HCT116 (cell line): Measurements from ENCODE around the gene FYCO1. TPM values are rescaled to one million over a fixed set of nuclear protein-coding genes. Genes with fewer than 3 reads are reported as not detected.

Experiments
- ATAC-seq: fragments of 200-7000 bp; cut with Tn5 transposase; 2 replicates; pipeline ENCODE4 v1.9.1; 2020; ENCODE audit warnings: mild to moderate bottlenecking, moderate library complexity
- BruUV-seq: library from RNA; stranded (reverse); fragments of 400-500 nt; replicated peaks from 2 replicates; lab custom pipeline; 2021; lab: Mats Ljungman, UMichigan
- CTCF ChIA-PET: fragments of 300-600 bp; sonication (Branson Sonifier 250); formaldehyde crosslinking; loops from one replicate; lab custom pipeline; 2021; ENCODE audit warnings: antibody characterized with exemption; lab: Charles Lee
- POLR2A ChIA-PET: fragments of 300-600, 350-600 bp; sonication (Branson Sonifier 250); formaldehyde crosslinking; loops from one replicate; lab custom pipeline; 2021; ENCODE audit warnings: antibody characterized with exemption; lab: Charles Lee
- RAD21 ChIA-PET, 2 experiments: fragments of 300-600 bp; sonication (Branson Sonifier 250); formaldehyde crosslinking; loops; one replicate each; lab custom pipeline; 2023; ENCODE audit warnings: low total read pairs in 2 of 2; ENCODE audit not compliant: uncharacterized antibody in 2 of 2, unreplicated experiment in 2 of 2, low non-redundant PET in 1 of 2; lab: Charles Lee
- DNase-seq: peaks from one replicate; pipeline ENCODE4 v3.0.0-alpha.2; 2010; ENCODE audit warnings: low read depth, low spot score
- H2AFZ ChIP-seq: fragments of 200-600 bp; shearing (Covaris generic), sonication (generic); 2 replicates; pipeline ENCODE4 v1.6.1; 2017; ENCODE audit warnings: low read depth, mixed run types, mixed read lengths, antibody characterized with exemption, low read length; ENCODE audit not compliant: poor library complexity, severe bottlenecking
- H3K27ac ChIP-seq: 2 replicates; pipeline ENCODE4 v1.5.1; 2012; ENCODE audit warnings: low read depth, low read length
- H3K27me3 ChIP-seq: fragments of 200-600 bp; sonication (generic); 2 replicates; pipeline ENCODE4 v1.6.1; 2016; ENCODE audit warnings: mixed run types, low read length, mixed read lengths; ENCODE audit not compliant: insufficient read depth
- H3K36me3 ChIP-seq, 2 experiments: fragments of 200-500 bp in 1 of 2; fragments of 200-600 bp in 1 of 2; sonication (Bioruptor generic) in 1 of 2; sonication (generic) in 1 of 2; 2 replicates each; pipeline versions ENCODE4 v1.5.1 to v1.6.1; 2014 to 2016; ENCODE audit warnings: low read length in 2 of 2, inconsistent platforms in 1 of 2, mixed read lengths in 1 of 2, mixed run types in 1 of 2; ENCODE audit not compliant: insufficient read depth in 2 of 2, control insufficient read depth in 1 of 2
- H3K4me1 ChIP-seq, 2 experiments: fragments of 200-600 bp in 1 of 2; sonication (generic) in 1 of 2; 2 replicates each; pipeline versions ENCODE4 v1.5.1 to v1.6.1; 2012 to 2017; ENCODE audit warnings: low read length in 2 of 2, inconsistent platforms in 1 of 2, mild to moderate bottlenecking in 1 of 2, mixed read lengths in 1 of 2, mixed run types in 1 of 2, moderate library complexity in 1 of 2; ENCODE audit not compliant: insufficient read depth in 2 of 2, control insufficient read depth in 1 of 2
- H3K4me2 ChIP-seq: fragments of 200-600 bp; sonication (generic); 2 replicates; pipeline ENCODE4 v1.6.1; 2017; ENCODE audit warnings: mixed run types, low read length, mixed read lengths
- H3K4me3 ChIP-seq, 2 experiments: fragments of 200-600 bp in 1 of 2; sonication (generic) in 1 of 2; replicated peaks in 1 of 2; 2 replicates each; pipeline ENCODE4 v1.5.1; 2011 to 2016; ENCODE audit warnings: low read length in 2 of 2, control low read depth in 1 of 2, low read depth in 1 of 2, mild to moderate bottlenecking in 1 of 2, mixed read lengths in 1 of 2, mixed run types in 1 of 2
- H3K79me2 ChIP-seq: fragments of 200-600 bp; sonication (generic); 2 replicates; pipeline ENCODE4 v1.6.1; 2017; ENCODE audit warnings: mild to moderate bottlenecking, mixed run types, low read length, moderate library complexity, mixed read lengths; ENCODE audit not compliant: insufficient read depth
- H3K9ac ChIP-seq: fragments of 200-600 bp; sonication (generic); 2 replicates; pipeline ENCODE4 v1.6.1; 2016; ENCODE audit warnings: low read length, mixed read lengths
- H3K9me2 ChIP-seq: fragments of 200-600 bp; sonication (generic), shearing (Covaris generic); 2 replicates; pipeline ENCODE4 v1.6.1; 2017; ENCODE audit warnings: mixed run types, mild to moderate bottlenecking, moderate library complexity; ENCODE audit not compliant: insufficient read depth
- H3K9me3 ChIP-seq, 2 experiments: fragments of 200-500 bp in 1 of 2; fragments of 200-600 bp in 1 of 2; sonication (Bioruptor generic) in 1 of 2; sonication (generic) in 1 of 2; 2 replicates each; pipeline ENCODE4 v1.6.1; 2014 to 2017; ENCODE audit warnings: low read length in 2 of 2, mixed read lengths in 2 of 2, inconsistent platforms in 1 of 2, low read depth in 1 of 2, mild to moderate bottlenecking in 1 of 2, mixed run types in 1 of 2, moderate library complexity in 1 of 2; ENCODE audit not compliant: control insufficient read depth in 1 of 2, insufficient read depth in 1 of 2
- H4K20me1 ChIP-seq: fragments of 200-600 bp; sonication (generic), shearing (Covaris generic); 2 replicates; pipeline ENCODE4 v1.6.1; 2017; ENCODE audit warnings: mixed run types, mild to moderate bottlenecking, moderate library complexity; ENCODE audit not compliant: insufficient read depth
- CBX3 ChIP-seq: IDR thresholded peaks from 2 replicates; pipeline ENCODE4 v1.6.1; 2012; ENCODE audit warnings: low read depth
- CEBPB ChIP-seq: IDR thresholded peaks from 2 replicates; pipeline ENCODE4 v1.6.1; 2012; ENCODE audit warnings: low read depth
- EGR1 ChIP-seq: IDR thresholded peaks from 2 replicates; pipeline ENCODE4 v1.6.1; 2012; ENCODE audit warnings: low read depth
- EZH2phosphoT487 ChIP-seq: fragments of 200-600 bp; IDR thresholded peaks from 2 replicates; pipeline ENCODE4 v1.6.1; 2018; ENCODE audit warnings: antibody characterized with exemption, borderline replicate concordance
- FOSL1 ChIP-seq: IDR thresholded peaks from 2 replicates; pipeline ENCODE4 v1.6.1; 2012; ENCODE audit warnings: low read depth
- JUND ChIP-seq: IDR thresholded peaks from 2 replicates; pipeline ENCODE4 v1.6.1; 2012
- POLR2A ChIP-seq: IDR thresholded peaks from 2 replicates; pipeline ENCODE4 v1.7.0; 2011; ENCODE audit warnings: borderline replicate concordance; ENCODE audit not compliant: insufficient read depth, insufficient read length; ENCODE audit errors: extremely low read depth
- POLR2AphosphoS5 ChIP-seq: IDR thresholded peaks from 2 replicates; pipeline ENCODE4 v1.6.1; 2011; ENCODE audit warnings: mild to moderate bottlenecking, low read depth, low read length, moderate library complexity
- RAD21 ChIP-seq: IDR thresholded peaks from 2 replicates; pipeline ENCODE4 v1.6.1; 2012; ENCODE audit warnings: low read depth, mild to moderate bottlenecking
- SIN3A ChIP-seq: IDR thresholded peaks from 2 replicates; pipeline ENCODE4 v1.6.1; 2012; ENCODE audit warnings: low read depth
- SP1 ChIP-seq: IDR thresholded peaks from 2 replicates; pipeline ENCODE4 v1.6.1; 2012; ENCODE audit warnings: low read depth
- SRF ChIP-seq: IDR thresholded peaks from 2 replicates; pipeline ENCODE4 v1.6.1; 2012; ENCODE audit warnings: low read depth
- TCF7L2 ChIP-seq: IDR thresholded peaks from 2 replicates; pipeline ENCODE4 v1.7.0; 2011; ENCODE audit warnings: borderline replicate concordance, inconsistent platforms; ENCODE audit not compliant: insufficient read depth, insufficient read length; ENCODE audit errors: extremely low read depth
- YY1 ChIP-seq: IDR thresholded peaks from 2 replicates; pipeline ENCODE4 v1.6.1; 2011; ENCODE audit warnings: low read length, low read depth, moderate library complexity, mild to moderate bottlenecking; ENCODE audit not compliant: insufficient replicate concordance; ENCODE audit errors: extremely low read depth
- ZFX ChIP-seq: fragments of 450-650 bp; IDR thresholded peaks from 2 replicates; pipeline ENCODE4 v1.6.1; 2017
- ZNF274 ChIP-seq: fragments of 200-500 bp; sonication (Bioruptor generic); IDR thresholded peaks from 2 replicates; pipeline ENCODE4 v1.6.1; 2014; ENCODE audit warnings: mild to moderate bottlenecking, low read depth, low read length, inconsistent platforms
- intact Hi-C: fragments of 100-400 bp; cut with micrococcal nuclease; formaldehyde crosslinking; loops from 2 replicates; pipeline ENCODE4 v1.10.0; 2022
- total RNA-seq: library from RNA; stranded (reverse); gene quantifications from one replicate; pipeline ENCODE4 v1.2.1, GENCODE V29; 2021; ENCODE audit not compliant: unreplicated experiment
- TF ChIP-seq, protein P1 (sequence below): IDR thresholded peaks from 2 replicates; pipeline ENCODE4 v1.6.1; 2012
- TF ChIP-seq, protein P2 (sequence below): IDR thresholded peaks from 2 replicates; pipeline ENCODE4 v1.6.1; 2011; ENCODE audit warnings: mild to moderate bottlenecking, low read length, moderate library complexity; ENCODE audit not compliant: insufficient replicate concordance; ENCODE audit errors: extremely low read depth
- TF ChIP-seq, protein P3 (sequence below): IDR thresholded peaks from 2 replicates; pipeline ENCODE4 v1.6.1; 2012
- TF ChIP-seq, protein P4 (sequence below): IDR thresholded peaks from 2 replicates; pipeline ENCODE4 v1.6.1; 2012; ENCODE audit warnings: low read depth

FYCO1 gene
- total RNA-seq, 1 experiment from 2014 or later = 15.8 TPM

DNA sequence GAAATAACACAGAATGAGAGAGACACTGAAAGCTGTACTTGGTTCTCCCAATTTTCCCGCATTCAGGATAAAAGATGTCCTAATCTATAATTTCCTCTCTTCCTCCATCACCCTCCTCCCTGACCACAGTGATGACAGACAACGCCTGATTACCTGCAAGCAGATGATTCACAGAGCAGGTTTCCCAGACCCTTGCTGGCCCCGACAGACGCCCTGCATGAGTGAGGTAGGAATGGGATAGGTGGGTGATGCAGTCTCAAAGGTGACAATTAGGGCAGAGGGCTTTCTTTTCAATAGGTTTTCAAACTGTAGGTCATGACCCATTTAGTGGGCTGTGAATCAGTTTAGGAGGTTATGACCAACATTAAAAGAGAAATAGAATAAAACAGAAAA lies 57.6 kb downstream of the FYCO1 start:
- ATAC-seq (no peak), DNase-seq (no peak)
- no peak overlapping the region for H3K4me3 ChIP-seq
- H3K4me1 ChIP-seq = peaks cover 0 to 6% of the 10 kb centered on the region in 2 experiments; a peak in 1 of 4 replicates
- H3K9me3 ChIP-seq = no peaks in the 10 kb centered on the region
- TF ChIP-seq EGR1 (no peak), SRF (no peak), SP1 (no peak), CBX3 (no peak), TCF7L2 (no peak), YY1 (no peak), ZNF274 (no peak), POLR2AphosphoS5 (no peak), RAD21 (no peak), FOSL1 (no peak), CEBPB (no peak), JUND (no peak), SIN3A (no peak), ZFX (no peak), EZH2phosphoT487 (no peak), POLR2A (no peak)
- TF ChIP-seq, protein P1, sequence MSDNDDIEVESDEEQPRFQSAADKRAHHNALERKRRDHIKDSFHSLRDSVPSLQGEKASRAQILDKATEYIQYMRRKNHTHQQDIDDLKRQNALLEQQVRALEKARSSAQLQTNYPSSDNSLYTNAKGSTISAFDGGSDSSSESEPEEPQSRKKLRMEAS = no peak
- TF ChIP-seq, protein P2, sequence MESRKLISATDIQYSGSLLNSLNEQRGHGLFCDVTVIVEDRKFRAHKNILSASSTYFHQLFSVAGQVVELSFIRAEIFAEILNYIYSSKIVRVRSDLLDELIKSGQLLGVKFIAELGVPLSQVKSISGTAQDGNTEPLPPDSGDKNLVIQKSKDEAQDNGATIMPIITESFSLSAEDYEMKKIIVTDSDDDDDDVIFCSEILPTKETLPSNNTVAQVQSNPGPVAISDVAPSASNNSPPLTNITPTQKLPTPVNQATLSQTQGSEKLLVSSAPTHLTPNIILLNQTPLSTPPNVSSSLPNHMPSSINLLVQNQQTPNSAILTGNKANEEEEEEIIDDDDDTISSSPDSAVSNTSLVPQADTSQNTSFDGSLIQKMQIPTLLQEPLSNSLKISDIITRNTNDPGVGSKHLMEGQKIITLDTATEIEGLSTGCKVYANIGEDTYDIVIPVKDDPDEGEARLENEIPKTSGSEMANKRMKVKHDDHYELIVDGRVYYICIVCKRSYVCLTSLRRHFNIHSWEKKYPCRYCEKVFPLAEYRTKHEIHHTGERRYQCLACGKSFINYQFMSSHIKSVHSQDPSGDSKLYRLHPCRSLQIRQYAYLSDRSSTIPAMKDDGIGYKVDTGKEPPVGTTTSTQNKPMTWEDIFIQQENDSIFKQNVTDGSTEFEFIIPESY = no peak
- TF ChIP-seq, protein P3, sequence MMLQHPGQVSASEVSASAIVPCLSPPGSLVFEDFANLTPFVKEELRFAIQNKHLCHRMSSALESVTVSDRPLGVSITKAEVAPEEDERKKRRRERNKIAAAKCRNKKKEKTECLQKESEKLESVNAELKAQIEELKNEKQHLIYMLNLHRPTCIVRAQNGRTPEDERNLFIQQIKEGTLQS = no peak
- TF ChIP-seq, protein P4, sequence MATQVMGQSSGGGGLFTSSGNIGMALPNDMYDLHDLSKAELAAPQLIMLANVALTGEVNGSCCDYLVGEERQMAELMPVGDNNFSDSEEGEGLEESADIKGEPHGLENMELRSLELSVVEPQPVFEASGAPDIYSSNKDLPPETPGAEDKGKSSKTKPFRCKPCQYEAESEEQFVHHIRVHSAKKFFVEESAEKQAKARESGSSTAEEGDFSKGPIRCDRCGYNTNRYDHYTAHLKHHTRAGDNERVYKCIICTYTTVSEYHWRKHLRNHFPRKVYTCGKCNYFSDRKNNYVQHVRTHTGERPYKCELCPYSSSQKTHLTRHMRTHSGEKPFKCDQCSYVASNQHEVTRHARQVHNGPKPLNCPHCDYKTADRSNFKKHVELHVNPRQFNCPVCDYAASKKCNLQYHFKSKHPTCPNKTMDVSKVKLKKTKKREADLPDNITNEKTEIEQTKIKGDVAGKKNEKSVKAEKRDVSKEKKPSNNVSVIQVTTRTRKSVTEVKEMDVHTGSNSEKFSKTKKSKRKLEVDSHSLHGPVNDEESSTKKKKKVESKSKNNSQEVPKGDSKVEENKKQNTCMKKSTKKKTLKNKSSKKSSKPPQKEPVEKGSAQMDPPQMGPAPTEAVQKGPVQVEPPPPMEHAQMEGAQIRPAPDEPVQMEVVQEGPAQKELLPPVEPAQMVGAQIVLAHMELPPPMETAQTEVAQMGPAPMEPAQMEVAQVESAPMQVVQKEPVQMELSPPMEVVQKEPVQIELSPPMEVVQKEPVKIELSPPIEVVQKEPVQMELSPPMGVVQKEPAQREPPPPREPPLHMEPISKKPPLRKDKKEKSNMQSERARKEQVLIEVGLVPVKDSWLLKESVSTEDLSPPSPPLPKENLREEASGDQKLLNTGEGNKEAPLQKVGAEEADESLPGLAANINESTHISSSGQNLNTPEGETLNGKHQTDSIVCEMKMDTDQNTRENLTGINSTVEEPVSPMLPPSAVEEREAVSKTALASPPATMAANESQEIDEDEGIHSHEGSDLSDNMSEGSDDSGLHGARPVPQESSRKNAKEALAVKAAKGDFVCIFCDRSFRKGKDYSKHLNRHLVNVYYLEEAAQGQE = no peak
- intact Hi-C loops = loop anchor here (1.0 to 10.0 kb wide), 3 partner anchors 140 to 619 kb away; no protein-coding TSS in a partner anchor
- no peak overlapping the region for H3K4me2 ChIP-seq
- no peak overlapping the region for H3K27ac ChIP-seq
- no peak overlapping the region for H2AFZ ChIP-seq
- CTCF ChIA-PET = interaction anchor here (0.7 to 2.7 kb wide), 13 partner anchors 8 to 440 kb away, joined by 3 to 38 read pairs (median 5); partner anchors contain the start of gene CCR1
- no TSS peak for BruUV-seq
- H3K36me3 ChIP-seq = peaks cover 8 to 10% of the 10 kb centered on the region in 2 experiments; a peak in 3 of 4 replicates
- RAD21 ChIA-PET = interaction anchor here in 1 of 2 experiments (0.9 to 1.7 kb wide), 2 partner anchors 140 to 434 kb away, joined by 3 read pairs; no protein-coding TSS in a partner anchor
- no peaks in the 10 kb centered on the region for H3K27me3 ChIP-seq
- H4K20me1 ChIP-seq = no peaks in the 10 kb centered on the region
- POLR2A ChIA-PET = no interaction called here
- no peaks in the 10 kb centered on the region for H3K79me2 ChIP-seq
- no peak overlapping the region for H3K9ac ChIP-seq
- H3K9me2 ChIP-seq = no peaks in the 10 kb centered on the region
